SH-SY5Y (cell line): ENCODE results near the gene IRF2.

Experiments
- GATA2 ChIP-seq: IDR thresholded peaks from 2 replicates; pipeline ENCODE4 v1.6.1; 2011; ENCODE audit warnings: mild to moderate bottlenecking, low read depth, low read length
- GATA3 ChIP-seq: IDR thresholded peaks from 2 replicates; pipeline ENCODE4 v1.6.1; 2011; ENCODE audit warnings: low read depth, mild to moderate bottlenecking, low read length, moderate library complexity

- TF ChIP-seq GATA2 (no peak), GATA3 (no peak)
Observed at GRCh38 chr4:184474263-184475095, at the start of gene IRF2.
